LNCAP (cell line): ENCODE measurements around the gene ING2.

Experiments used
- TF ChIP-seq, protein P1 (sequence below): fragments of 450-650 bp; IDR thresholded peaks from 2 replicates; pipeline ENCODE4 v1.5.1; 2017; ENCODE audit warnings: mild to moderate bottlenecking

ING2 gene

GRCh38 chr4:183532821-183533220, 28.0 kb downstream of the ING2 start:
- TF ChIP-seq, protein P1, sequence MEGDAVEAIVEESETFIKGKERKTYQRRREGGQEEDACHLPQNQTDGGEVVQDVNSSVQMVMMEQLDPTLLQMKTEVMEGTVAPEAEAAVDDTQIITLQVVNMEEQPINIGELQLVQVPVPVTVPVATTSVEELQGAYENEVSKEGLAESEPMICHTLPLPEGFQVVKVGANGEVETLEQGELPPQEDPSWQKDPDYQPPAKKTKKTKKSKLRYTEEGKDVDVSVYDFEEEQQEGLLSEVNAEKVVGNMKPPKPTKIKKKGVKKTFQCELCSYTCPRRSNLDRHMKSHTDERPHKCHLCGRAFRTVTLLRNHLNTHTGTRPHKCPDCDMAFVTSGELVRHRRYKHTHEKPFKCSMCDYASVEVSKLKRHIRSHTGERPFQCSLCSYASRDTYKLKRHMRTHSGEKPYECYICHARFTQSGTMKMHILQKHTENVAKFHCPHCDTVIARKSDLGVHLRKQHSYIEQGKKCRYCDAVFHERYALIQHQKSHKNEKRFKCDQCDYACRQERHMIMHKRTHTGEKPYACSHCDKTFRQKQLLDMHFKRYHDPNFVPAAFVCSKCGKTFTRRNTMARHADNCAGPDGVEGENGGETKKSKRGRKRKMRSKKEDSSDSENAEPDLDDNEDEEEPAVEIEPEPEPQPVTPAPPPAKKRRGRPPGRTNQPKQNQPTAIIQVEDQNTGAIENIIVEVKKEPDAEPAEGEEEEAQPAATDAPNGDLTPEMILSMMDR, result no peak

- TF ChIP-seq, protein P1, result no peak
These were observed 28.8 kb downstream of the ING2 start for GRCh38 chr4:183533698-183534097.

GRCh38 chr4:183540410-183541009, 35.7 kb downstream of the ING2 start:
- TF ChIP-seq, protein P1, result no peak

DNA sequence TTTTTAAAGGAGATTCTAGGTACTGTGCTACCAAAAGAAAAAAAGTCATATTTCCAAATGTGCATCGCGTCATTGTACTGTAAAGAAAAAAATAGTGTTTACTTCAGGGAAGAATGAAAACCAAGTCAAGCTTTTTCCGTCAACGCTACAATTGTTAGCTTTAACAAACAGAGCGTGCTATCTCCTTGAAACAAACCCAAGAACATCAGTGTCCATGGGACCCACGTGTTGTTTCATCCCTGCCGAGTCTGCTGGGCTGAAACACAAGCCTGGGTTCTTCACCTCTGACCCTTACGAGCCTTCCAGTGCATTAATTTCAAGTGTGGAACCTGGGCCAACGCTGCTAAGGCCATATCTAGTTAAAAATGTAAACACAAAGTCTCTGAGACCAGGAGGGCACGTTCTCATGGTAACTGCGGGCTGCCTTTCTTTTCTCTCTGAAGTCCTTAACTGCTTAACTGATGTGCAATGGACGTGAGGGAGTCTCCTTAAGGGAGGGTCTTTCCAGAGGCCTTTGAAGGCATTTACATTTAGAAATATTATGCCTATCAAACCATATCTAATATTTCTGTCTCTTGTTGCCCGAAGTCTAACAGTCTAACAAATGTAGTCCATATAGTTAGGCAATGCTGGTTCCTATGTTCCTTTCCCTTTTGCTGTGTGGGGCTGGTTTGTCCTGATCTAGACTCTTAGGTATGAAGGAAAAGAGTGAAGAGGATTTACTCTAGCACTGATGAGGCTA, 36.3 kb downstream of the ING2 start:
- TF ChIP-seq, protein P1, result no peak

DNA sequence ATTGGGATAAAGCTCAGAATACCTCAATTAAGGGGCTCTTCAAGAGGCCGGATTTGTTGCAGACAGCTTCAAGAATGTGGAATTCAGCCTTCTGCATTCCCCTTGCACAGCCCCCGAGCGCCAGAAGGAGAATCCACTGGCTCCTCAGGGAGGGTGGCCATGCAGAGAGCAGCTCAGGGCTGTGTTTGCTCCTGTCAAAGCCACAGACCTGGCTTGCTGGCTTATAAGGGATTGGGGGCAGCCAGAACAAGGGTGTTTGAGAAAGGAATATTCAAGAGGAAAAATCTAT, 36.8 kb downstream of the ING2 start:
- TF ChIP-seq, protein P1, result no peak

DNA sequence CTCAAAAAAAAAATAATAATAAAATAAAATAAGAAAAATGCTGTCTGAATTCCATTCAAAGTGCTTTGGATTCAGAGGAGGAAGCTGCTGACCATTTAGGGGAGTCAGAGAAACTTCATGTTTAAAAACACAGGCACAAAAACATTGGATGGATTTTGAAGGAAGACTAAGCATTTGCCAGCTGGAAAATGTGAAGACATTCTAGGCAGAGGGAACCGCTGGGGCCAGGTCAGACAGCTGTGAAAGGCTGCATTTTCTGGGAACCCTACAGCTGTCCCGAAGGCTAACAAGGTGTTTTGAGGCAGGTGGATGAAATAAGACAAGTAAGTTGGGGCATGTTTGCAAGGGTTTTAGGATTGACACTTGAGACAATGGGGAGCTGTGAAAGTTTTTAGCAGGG, 38.6 kb downstream of the ING2 start:
- TF ChIP-seq, protein P1, result no peak

DNA sequence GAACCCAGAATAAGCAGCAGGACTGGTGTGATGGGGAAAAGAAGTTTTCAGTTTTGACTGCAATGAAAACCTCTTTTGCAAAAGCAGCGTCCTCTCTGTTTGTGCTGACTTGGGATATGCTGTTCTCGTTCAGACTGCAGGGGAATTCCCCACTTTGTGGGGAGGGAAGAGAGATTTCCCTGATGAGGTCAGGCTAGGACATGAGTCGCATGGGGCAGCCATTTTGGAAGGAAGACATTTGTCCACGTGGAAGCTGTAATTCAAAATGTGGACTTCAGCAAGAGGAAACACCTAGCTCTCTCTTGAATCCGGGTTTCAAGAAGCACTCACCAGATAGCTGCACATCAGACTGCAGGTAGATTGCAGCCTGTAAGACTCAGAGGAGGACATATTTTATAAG, 39.3 kb downstream of the ING2 start:
- TF ChIP-seq, protein P1, result no peak
